GM19240 (cell line): ENCODE measurements around the gene CDH4.

Experiments used
- DNase-seq: peaks from one replicate; pipeline ENCODE4 v3.0.0; 2011; ENCODE audit warnings: low spot score; ENCODE audit not compliant: insufficient read length

Gene CDH4

GRCh38 chr20:61949714-61950640, 697.9 kb downstream of the CDH4 start:
- no peak for DNase-seq

- no peak for DNase-seq
Observed at GRCh38 chr20:61950641-61951071, 698.6 kb downstream of the CDH4 start.

- no peak for DNase-seq
Observed at GRCh38 chr20:61951695-61952533, 699.9 kb downstream of the CDH4 start.

- DNase-seq = no peak
Observed at GRCh38 chr20:61953037-61954021, 701.3 kb downstream of the CDH4 start.

- DNase-seq = no peak
Observed at GRCh38 chr20:61954276-61955021, 702.4 kb downstream of the CDH4 start.

GRCh38 chr20:61955668-61956395, 703.8 kb downstream of the CDH4 start:
- DNase-seq = no peak

GRCh38 chr20:61956396-61957342, 704.6 kb downstream of the CDH4 start:
- no peak for DNase-seq

GRCh38 chr20:61957961-61958715, 706.1 kb downstream of the CDH4 start:
- no peak for DNase-seq

GRCh38 chr20:61958773-61959700, 707.0 kb downstream of the CDH4 start:
- no peak for DNase-seq

GRCh38 chr20:61960836-61961235, 708.8 kb downstream of the CDH4 start:
- no peak for DNase-seq

GRCh38 chr20:61963149-61963548, 711.1 kb downstream of the CDH4 start:
- DNase-seq = no peak

GRCh38 chr20:61963885-61964674, 712.0 kb downstream of the CDH4 start:
- no peak for DNase-seq

- DNase-seq = no peak
Observed at GRCh38 chr20:61964675-61965605, 712.9 kb downstream of the CDH4 start.

- no peak for DNase-seq
Observed at GRCh38 chr20:61965606-61966491, 713.8 kb downstream of the CDH4 start.
